Panc1 (cell line): ENCODE measurements around the gene HNF4A. TPM values are rescaled to one million over a fixed set of nuclear protein-coding genes. Genes with fewer than 3 reads are reported as not detected.

ENCODE experiments used
- ATAC-seq: fragments of 200-7000 bp; cut with Tn5 transposase; 2 replicates; pipeline ENCODE4 v1.9.1; 2020; ENCODE audit warnings: mild to moderate bottlenecking, moderate library complexity
- BruUV-seq: library from RNA; stranded (reverse); fragments of 400-500 nt; replicated peaks from 2 replicates; lab custom pipeline; 2021; lab: Mats Ljungman, UMichigan
- CTCF ChIA-PET: fragments of 300-600 bp; sonication (Branson Sonifier 250); formaldehyde crosslinking; loops from one replicate; lab custom pipeline; 2022; ENCODE audit warnings: antibody characterized with exemption; lab: Charles Lee
- POLR2A ChIA-PET: fragments of 300-600 bp; sonication (Branson Sonifier 250); formaldehyde crosslinking; loops from one replicate; lab custom pipeline; 2022; ENCODE audit warnings: antibody characterized with exemption; lab: Charles Lee
- DNase-seq: peaks from one replicate; pipeline ENCODE4 v3.0.0-alpha.2; 2010; ENCODE audit warnings: low read depth, low spot score
- H3K27ac ChIP-seq: 2 replicates; pipeline ENCODE4 v1.5.1; 2011; ENCODE audit warnings: mild to moderate bottlenecking, low read length, inconsistent platforms
- H3K27me3 ChIP-seq: fragments of 200-500 bp; sonication (Bioruptor generic); 2 replicates; pipeline ENCODE4 v1.6.0; 2014; ENCODE audit warnings: low read length, inconsistent platforms; ENCODE audit not compliant: control insufficient read depth, insufficient read depth
- H3K36me3 ChIP-seq: fragments of 200-500 bp; sonication (Bioruptor generic); 2 replicates; pipeline ENCODE4 v1.5.1; 2014; ENCODE audit warnings: inconsistent platforms, mild to moderate bottlenecking, low read length, moderate library complexity; ENCODE audit not compliant: control insufficient read depth, insufficient read depth
- H3K4me1 ChIP-seq: 2 replicates; pipeline ENCODE4 v1.5.1; 2011; ENCODE audit warnings: inconsistent platforms, mild to moderate bottlenecking, low read length, moderate library complexity; ENCODE audit not compliant: control insufficient read depth, insufficient read depth
- H3K4me3 ChIP-seq, 2 experiments: 2 replicates each; pipeline ENCODE4 v1.5.1; 2011 to 2012; ENCODE audit warnings: low read depth in 2 of 2, low read length in 2 of 2, mild to moderate bottlenecking in 2 of 2, inconsistent platforms in 1 of 2, moderate library complexity in 1 of 2
- H3K9me3 ChIP-seq: fragments of 200-500 bp; sonication (Bioruptor generic); 2 replicates; pipeline ENCODE4 v1.5.1; 2014; ENCODE audit warnings: low read depth, mild to moderate bottlenecking, inconsistent platforms, low read length, moderate library complexity; ENCODE audit not compliant: control insufficient read depth, insufficient read depth
- CTCF ChIP-seq: fragments of 450-650 bp; IDR thresholded peaks from 2 replicates; pipeline ENCODE4 v1.5.1; 2017; ENCODE audit warnings: mild to moderate bottlenecking
- POLR2AphosphoS5 ChIP-seq: IDR thresholded peaks from 2 replicates; pipeline ENCODE4 v1.6.1; 2012; ENCODE audit warnings: mild to moderate bottlenecking, low read depth, low read length, moderate library complexity
- REST ChIP-seq, 2 experiments: IDR thresholded peaks; 2 replicates each; pipeline ENCODE4 v1.6.1; 2011 to 2012; ENCODE audit warnings: low read depth in 2 of 2, control low read depth in 1 of 2, low read length in 1 of 2, mild to moderate bottlenecking in 1 of 2, moderate library complexity in 1 of 2; ENCODE audit not compliant: insufficient read depth in 1 of 2
- SIN3A ChIP-seq: IDR thresholded peaks from 2 replicates; pipeline ENCODE4 v1.6.1; 2012; ENCODE audit warnings: low read depth, mild to moderate bottlenecking, low read length, moderate library complexity, borderline replicate concordance; ENCODE audit not compliant: insufficient read depth
- TCF7L2 ChIP-seq: IDR thresholded peaks from 2 replicates; pipeline ENCODE4 v1.6.1; 2011; ENCODE audit warnings: mild to moderate bottlenecking, low read depth, low read length, inconsistent platforms
- in situ Hi-C: cut with HindIII; loops from 2 replicates; pipeline ENCODE4 v1.10.0; 2016; ENCODE audit warnings: low sequenced_read_pairs, low pct_unique_long_range_greater_than_20kb
- intact Hi-C: fragments of 100-400 bp; cut with micrococcal nuclease; formaldehyde crosslinking; loops from one replicate; pipeline ENCODE4 v1.10.0; 2022; ENCODE audit not compliant: unreplicated experiment
- total RNA-seq: library from RNA; stranded (reverse); gene quantifications from one replicate; pipeline ENCODE4 v1.2.1, GENCODE V29; 2021; ENCODE audit not compliant: unreplicated experiment

HNF4A gene
- total RNA-seq, 1 experiment from 2014 or later: 0.28 TPM

- no TSS peak for BruUV-seq
- H3K9me3 ChIP-seq: no peaks in the 10 kb centered on the region
- intact Hi-C loops: no loop called here
These were observed 58.8 kb downstream of the HNF4A start for GRCh38 chr20:44414346-44414714.

GRCh38 chr20:44414808-44415207 is 59.3 kb downstream of the HNF4A start:
- no peaks in the 10 kb centered on the region for H3K9me3 ChIP-seq
- intact Hi-C loops: no loop called here
- no peak for TF ChIP-seq CTCF
- TF ChIP-seq REST (IDR thresholded peaks at IDR 0.05; ENCODE audit: insufficient read depth in 1 of 2, low read depth in 2 of 2, low read length in 1 of 2): no peak
- TF ChIP-seq POLR2AphosphoS5: no peak
- TF ChIP-seq TCF7L2: no peak
- TF ChIP-seq SIN3A: no peak
- in situ Hi-C loops: no loop called here
- no TSS peak for BruUV-seq
- H3K4me1 ChIP-seq: no peaks in the 10 kb centered on the region
- DNase-seq (no peak), ATAC-seq (no peak)
- ChIA-PET CTCF (no interaction called here), POLR2A (interaction anchor here (0.6 kb wide), 1 partner anchor 13 kb away, joined by 3 read pairs; no protein-coding TSS in a partner anchor)
- no peak overlapping the region for H3K4me3 ChIP-seq
- H3K27me3 ChIP-seq: peaks cover 3% of the 10 kb centered on the region; the same call in 1 of the 2 replicates
- H3K27ac ChIP-seq: no peak overlapping the region
- no peaks in the 10 kb centered on the region for H3K36me3 ChIP-seq

More at GRCh38 chr20:44414346-44414714, 58.8 kb downstream of the HNF4A start:
- Histone ChIP-seq H3K27me3 (peaks cover 3% of the 10 kb centered on the region; the same call in 1 of the 2 replicates), H3K36me3 (no peaks in the 10 kb centered on the region), H3K27ac (no peak overlapping the region), H3K4me1 (no peaks in the 10 kb centered on the region), H3K4me3 (no peak overlapping the region)
- no peak for ATAC-seq
- TF ChIP-seq SIN3A (no peak), POLR2AphosphoS5 (no peak), REST (IDR thresholded peaks at IDR 0.05; ENCODE audit: insufficient read depth in 1 of 2, low read depth in 2 of 2, low read length in 1 of 2) (no peak), CTCF (no peak), TCF7L2 (no peak)
- in situ Hi-C loops: no loop called here
- POLR2A ChIA-PET: interaction anchor here (0.6 kb wide), 1 partner anchor 13 kb away, joined by 3 read pairs; no protein-coding TSS in a partner anchor
- CTCF ChIA-PET: no interaction called here
- DNase-seq: no peak
